D341Med (cell line): ENCODE data around the gene ALPK1.
"Not testable (repeated sequence)": the region's sequence is repeated elsewhere in the genome, so short reads cannot be mapped to it uniquely, and the experiment has no call there.

Experiments
- DNase-seq: peaks from one replicate; pipeline ENCODE4 v3.0.0; 2012; ENCODE audit warnings: low spot score

Gene ALPK1

GRCh38 chr4:112284662-112285411, 12.3 kb upstream of the ALPK1 start:
- peak; percentile 45 for DNase-seq

- DNase-seq, result no peak
These were observed 9.7 kb upstream of the ALPK1 start for GRCh38 chr4:112287258-112287989.

- no peak for DNase-seq
These were observed 8.7 kb upstream of the ALPK1 start for GRCh38 chr4:112288455-112288854.

- no peak for DNase-seq
These were observed 7.5 kb upstream of the ALPK1 start for GRCh38 chr4:112289407-112290253.

GRCh38 chr4:112290341-112290740, 6.8 kb upstream of the ALPK1 start:
- DNase-seq, result no peak

GRCh38 chr4:112299721-112300120, 2.6 kb downstream of the ALPK1 start:
- DNase-seq, result no peak

- no peak for DNase-seq
These were observed 5.4 kb downstream of the ALPK1 start for GRCh38 chr4:112302320-112303274.

GRCh38 chr4:112305477-112305876, 8.3 kb downstream of the ALPK1 start:
- not testable (repeated sequence) for DNase-seq

GRCh38 chr4:112309263-112309791, 12.2 kb downstream of the ALPK1 start:
- DNase-seq, result not testable (repeated sequence)

- DNase-seq, result no peak
These were observed 14.3 kb downstream of the ALPK1 start for GRCh38 chr4:112311516-112311915.

- DNase-seq, result no peak
These were observed 15.6 kb downstream of the ALPK1 start for GRCh38 chr4:112312610-112313239.

GRCh38 chr4:112315446-112315845, 18.3 kb downstream of the ALPK1 start:
- no peak for DNase-seq

- DNase-seq, result no peak
These were observed 19.2 kb downstream of the ALPK1 start for GRCh38 chr4:112316360-112316759.

- no peak for DNase-seq
These were observed 21.3 kb downstream of the ALPK1 start for GRCh38 chr4:112318239-112319142.

GRCh38 chr4:112321776-112322684, 24.9 kb downstream of the ALPK1 start:
- DNase-seq, result peak; percentile 48

- DNase-seq, result no peak
These were observed 25.7 kb downstream of the ALPK1 start for GRCh38 chr4:112322866-112323265.

GRCh38 chr4:112325530-112325929, 28.4 kb downstream of the ALPK1 start:
- DNase-seq, result no peak

- no peak for DNase-seq
These were observed 31.0 kb downstream of the ALPK1 start for GRCh38 chr4:112327965-112328733.
